ENCODE results near the gene CTAGE1.

Gene CTAGE1

DNA sequence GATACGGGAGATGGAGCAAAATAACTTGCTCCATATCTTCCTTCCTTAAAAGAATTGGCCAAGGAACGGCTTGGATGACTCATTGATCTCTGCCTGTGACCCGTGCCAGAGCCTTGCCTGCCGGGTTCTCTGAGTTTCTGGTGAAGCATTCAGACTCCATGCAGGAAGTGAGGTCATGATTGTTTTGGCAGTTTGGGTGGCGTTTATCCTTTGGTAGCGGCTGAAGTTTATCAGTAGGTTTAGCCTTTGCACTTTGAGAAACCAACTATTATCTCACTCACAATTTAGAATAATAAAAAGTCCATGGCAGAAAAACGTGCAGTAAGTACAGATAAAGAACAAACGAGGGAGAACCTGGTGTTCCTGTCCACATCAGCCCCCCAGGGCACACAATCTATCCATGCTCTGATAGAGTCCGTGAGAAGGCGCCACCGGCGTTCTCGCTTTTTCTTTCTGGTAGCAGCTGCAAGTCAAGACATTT is 15.0 kb upstream of the CTAGE1 start:
- Histone ChIP-seq H3K36me3 (no peaks in the 10 kb centered on the region), H3K9me3 (ENCODE audit: severe bottlenecking) (no peaks in the 10 kb centered on the region), H3K27me3 (ENCODE audit: insufficient read depth, low read depth, severe bottlenecking) (peaks cover 56% of the 10 kb centered on the region), H3K4me3 (ENCODE audit: low read depth, low read length) (no peak overlapping the region), H3K27ac (no peak overlapping the region)
- no peak for DNase-seq
- TF ChIP-seq, protein P1, sequence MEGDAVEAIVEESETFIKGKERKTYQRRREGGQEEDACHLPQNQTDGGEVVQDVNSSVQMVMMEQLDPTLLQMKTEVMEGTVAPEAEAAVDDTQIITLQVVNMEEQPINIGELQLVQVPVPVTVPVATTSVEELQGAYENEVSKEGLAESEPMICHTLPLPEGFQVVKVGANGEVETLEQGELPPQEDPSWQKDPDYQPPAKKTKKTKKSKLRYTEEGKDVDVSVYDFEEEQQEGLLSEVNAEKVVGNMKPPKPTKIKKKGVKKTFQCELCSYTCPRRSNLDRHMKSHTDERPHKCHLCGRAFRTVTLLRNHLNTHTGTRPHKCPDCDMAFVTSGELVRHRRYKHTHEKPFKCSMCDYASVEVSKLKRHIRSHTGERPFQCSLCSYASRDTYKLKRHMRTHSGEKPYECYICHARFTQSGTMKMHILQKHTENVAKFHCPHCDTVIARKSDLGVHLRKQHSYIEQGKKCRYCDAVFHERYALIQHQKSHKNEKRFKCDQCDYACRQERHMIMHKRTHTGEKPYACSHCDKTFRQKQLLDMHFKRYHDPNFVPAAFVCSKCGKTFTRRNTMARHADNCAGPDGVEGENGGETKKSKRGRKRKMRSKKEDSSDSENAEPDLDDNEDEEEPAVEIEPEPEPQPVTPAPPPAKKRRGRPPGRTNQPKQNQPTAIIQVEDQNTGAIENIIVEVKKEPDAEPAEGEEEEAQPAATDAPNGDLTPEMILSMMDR (IDR thresholded peaks at IDR 0.05; ENCODE audit: low read depth, low read length) = no peak

GRCh38 chr18:22429564-22429963 is 11.8 kb upstream of the CTAGE1 start:
- Histone ChIP-seq H3K27me3 (ENCODE audit: insufficient read depth, low read depth, severe bottlenecking) (peaks cover 47% of the 10 kb centered on the region), H3K4me3 (ENCODE audit: low read depth, low read length) (no peak overlapping the region), H3K9me3 (ENCODE audit: severe bottlenecking) (no peaks in the 10 kb centered on the region), H3K27ac (no peak overlapping the region), H3K36me3 (no peaks in the 10 kb centered on the region)
- TF ChIP-seq, protein P1 (IDR thresholded peaks at IDR 0.05; ENCODE audit: low read depth, low read length) = no peak
- DNase-seq = no peak

- TF ChIP-seq, protein P1 (IDR thresholded peaks at IDR 0.05; ENCODE audit: low read depth, low read length) = no peak
- H3K36me3 ChIP-seq = no peaks in the 10 kb centered on the region
- peaks cover 52% of the 10 kb centered on the region for H3K27me3 ChIP-seq (ENCODE audit: insufficient read depth, low read depth, severe bottlenecking)
- H3K9me3 ChIP-seq (ENCODE audit: severe bottlenecking) = no peaks in the 10 kb centered on the region
- no peak for DNase-seq
- H3K27ac ChIP-seq = no peak overlapping the region
- H3K4me3 ChIP-seq (ENCODE audit: low read depth, low read length) = no peak overlapping the region
Observed at GRCh38 chr18:22428672-22429071, 11.0 kb upstream of the CTAGE1 start.

DNA sequence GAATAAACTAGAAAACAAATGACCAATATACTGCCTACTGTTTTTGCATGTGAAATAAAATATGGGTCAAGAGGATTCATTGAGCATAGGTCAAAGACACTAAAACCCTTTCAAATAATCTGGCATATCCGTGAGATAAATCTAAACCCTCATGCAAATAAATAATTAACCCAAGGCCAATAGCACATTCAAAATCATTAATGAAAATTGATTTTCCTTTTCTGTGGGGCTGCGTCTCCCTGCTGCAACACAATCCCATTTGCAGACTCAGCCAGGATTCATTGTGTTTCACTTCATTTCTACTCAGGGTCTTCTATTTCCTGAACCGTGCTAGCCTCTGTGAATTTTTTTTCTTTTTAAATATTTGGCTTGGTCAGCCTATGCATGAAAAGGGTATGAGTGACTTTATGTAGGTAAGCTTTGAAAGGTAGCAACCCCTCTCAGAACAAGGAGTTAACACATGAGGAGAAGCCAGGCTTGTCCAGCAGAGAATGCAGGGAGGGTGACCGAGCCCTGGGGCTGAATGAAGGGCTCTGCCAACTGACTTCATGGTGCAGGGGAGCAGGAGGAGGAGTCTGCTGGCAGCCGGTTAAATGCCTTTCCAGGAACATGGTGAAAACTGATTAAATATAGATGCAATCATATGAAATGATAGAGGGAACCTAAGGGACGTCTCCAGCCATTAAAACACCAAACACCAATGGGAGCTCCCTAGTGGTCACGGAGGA is 10.3 kb upstream of the CTAGE1 start:
- H3K27ac ChIP-seq = no peak overlapping the region
- H3K36me3 ChIP-seq = no peaks in the 10 kb centered on the region
- TF ChIP-seq, protein P1 (IDR thresholded peaks at IDR 0.05; ENCODE audit: low read depth, low read length) = no peak
- H3K4me3 ChIP-seq (ENCODE audit: low read depth, low read length) = no peak overlapping the region
- H3K27me3 ChIP-seq (ENCODE audit: insufficient read depth, low read depth, severe bottlenecking) = peaks cover 52% of the 10 kb centered on the region
- no peak for DNase-seq
- H3K9me3 ChIP-seq (ENCODE audit: severe bottlenecking) = no peaks in the 10 kb centered on the region

DNA sequence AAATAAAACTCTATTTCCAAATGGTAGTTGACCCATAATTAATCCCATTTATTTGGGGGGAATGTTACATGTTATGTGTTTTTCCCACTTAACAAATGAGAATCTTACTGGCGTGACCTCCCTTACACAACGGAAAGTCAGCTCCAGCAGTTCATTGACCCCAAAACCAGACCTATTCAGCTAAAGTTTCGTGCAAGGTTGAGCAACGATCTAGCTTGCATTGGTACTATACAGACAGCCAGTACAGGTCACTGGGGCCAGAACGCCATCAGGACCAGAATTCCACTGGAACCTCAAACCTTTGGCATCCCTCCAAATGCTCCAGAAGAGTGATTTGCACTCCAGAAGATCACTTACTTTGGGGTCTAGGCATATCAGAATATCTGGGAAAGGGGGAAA is 6.8 kb upstream of the CTAGE1 start:
- TF ChIP-seq, protein P1 (IDR thresholded peaks at IDR 0.05; ENCODE audit: low read depth, low read length) = no peak
- H3K36me3 ChIP-seq = no peaks in the 10 kb centered on the region
- H3K9me3 ChIP-seq (ENCODE audit: severe bottlenecking) = no peaks in the 10 kb centered on the region
- DNase-seq = no peak
- H3K27me3 ChIP-seq (ENCODE audit: insufficient read depth, low read depth, severe bottlenecking) = peaks cover 42% of the 10 kb centered on the region
- no peak overlapping the region for H3K4me3 ChIP-seq (ENCODE audit: low read depth, low read length)
- H3K27ac ChIP-seq = no peak overlapping the region
